Activated naive CD4-positive, alpha-beta T cell treated with anti-CD3 and anti-CD28 coated beads, Interleukin-2, amount 50 U/mL, for 16 hours (primary cell): ENCODE data around the gene SEMA7A.

Source experiments
- DNase-seq: peaks from one replicate; pipeline ENCODE4 v3.0.0-alpha.2; 2020

SEMA7A gene

GRCh38 chr15:74384881-74385643, 48.7 kb downstream of the SEMA7A start:
- DNase-seq: peak; percentile 40

DNA sequence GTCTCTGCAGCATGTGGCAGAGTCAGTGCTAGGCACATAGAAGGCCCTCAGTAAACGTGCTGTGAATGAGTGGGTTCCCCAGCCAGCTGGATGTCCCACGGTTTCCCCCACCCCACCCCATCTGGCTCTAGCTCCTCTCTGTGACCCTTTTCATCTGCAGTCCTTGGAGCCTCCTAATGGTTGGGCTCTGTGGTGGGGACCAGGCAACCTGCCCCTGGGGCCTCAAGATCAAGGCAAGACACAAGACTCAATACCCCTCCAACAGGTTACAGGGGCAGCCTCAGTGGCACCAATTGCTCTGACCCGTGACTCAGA, 49.2 kb downstream of the SEMA7A start:
- no peak for DNase-seq

GRCh38 chr15:74383695-74384565, 49.8 kb downstream of the SEMA7A start:
- peak; percentile 74 for DNase-seq

GRCh38 chr15:74383286-74383685, 50.5 kb downstream of the SEMA7A start:
- no peak for DNase-seq

- peak; percentile 71 for DNase-seq
Measured at GRCh38 chr15:74382004-74382816, 51.5 kb downstream of the SEMA7A start.

DNA sequence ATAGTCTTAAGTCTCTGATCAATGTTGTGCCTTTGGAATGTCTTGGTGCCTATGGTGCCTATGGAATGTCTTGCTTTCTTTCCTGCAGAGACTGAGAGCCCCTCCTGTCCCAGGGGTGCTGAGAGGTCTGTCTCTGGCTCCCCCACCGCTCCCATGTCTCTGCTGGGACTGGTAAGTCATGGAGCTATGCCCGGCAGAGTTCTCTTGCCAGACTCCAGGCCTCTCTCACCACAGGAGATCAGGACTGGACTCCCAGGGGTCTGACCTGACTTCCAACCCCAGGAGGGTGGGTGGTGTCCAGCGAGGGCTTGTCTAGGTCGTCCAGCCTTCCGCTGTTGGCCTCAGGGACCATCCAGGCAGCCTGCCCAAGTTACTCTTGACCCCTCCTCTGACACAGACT, 52.3 kb downstream of the SEMA7A start:
- no peak for DNase-seq

DNA sequence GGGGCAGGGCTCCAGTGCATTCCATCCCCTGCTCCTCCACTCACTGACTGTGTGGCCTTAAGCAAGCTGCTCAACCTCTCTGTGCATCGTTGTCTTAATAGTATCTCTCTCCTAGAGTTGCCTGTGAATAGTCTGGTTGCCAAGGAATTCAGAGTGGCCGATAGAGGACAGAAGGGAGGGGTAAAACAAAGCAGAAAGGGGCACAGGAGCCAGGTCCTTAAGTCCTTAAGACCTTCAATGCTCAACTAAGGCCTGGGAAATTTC, 52.6 kb downstream of the SEMA7A start:
- no peak for DNase-seq

DNA sequence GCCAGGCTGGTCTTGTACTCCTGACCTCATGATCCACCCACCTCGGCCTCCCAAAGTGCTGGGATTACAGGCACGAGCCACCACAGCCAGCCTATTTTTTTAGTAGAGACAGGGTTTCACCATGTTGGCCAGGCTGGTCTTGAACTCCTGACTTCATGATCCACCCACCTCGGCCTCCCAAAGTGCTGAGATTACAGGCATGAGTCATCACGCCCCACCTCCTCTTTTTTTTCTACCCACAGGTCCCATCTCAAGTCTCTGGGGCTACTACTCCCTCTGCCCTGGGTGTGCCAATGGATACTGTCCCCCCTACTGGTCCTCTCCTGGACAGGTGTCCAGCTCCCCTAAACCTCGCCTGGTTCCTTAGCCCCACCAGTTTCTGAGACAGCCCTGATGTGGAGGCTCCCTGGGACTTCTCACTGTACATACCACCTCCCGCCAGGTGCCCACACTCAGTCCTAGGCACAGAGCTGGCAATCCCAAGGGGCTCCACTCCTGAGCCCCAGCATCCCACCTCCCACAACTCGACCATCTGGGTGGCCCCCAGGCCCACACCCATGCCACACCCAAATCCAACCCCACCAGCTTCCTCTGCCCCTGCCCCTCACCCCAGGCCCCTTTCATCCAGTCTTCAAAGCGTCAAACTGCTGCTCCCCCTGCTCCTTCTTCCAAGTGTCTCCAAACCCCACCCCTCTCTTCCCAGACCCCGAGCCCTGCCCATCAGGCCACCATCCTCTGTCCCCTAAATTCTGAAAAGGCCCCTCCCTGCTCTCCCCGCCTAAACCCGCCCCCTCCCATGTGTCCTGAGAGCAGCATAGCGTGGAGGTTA, 53.2 kb downstream of the SEMA7A start:
- DNase-seq: no peak

DNA sequence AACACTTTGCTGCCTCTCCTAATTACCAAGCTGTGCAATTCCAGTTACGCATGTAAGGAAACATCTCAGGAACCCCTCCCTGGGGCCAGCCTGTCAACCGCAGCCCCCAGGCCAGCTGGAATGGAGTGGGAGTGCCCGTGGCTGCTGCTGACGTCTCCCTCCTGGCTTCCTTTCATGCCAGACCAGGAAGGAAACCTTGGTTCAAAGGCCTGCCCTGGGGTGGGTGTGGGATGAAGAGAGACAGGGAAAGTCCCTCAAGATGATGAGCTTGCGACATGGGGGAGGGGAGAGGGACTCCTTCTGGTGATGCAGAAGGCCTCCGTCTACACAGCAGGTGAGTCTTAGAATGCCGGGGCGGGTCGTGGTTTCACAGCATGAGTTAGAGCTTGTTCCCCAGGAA, 54.9 kb downstream of the SEMA7A start:
- peak; percentile 77 for DNase-seq

GRCh38 chr15:74377831-74378766, 55.7 kb downstream of the SEMA7A start:
- no peak for DNase-seq

GRCh38 chr15:74376825-74377581, 56.8 kb downstream of the SEMA7A start:
- DNase-seq: no peak

DNA sequence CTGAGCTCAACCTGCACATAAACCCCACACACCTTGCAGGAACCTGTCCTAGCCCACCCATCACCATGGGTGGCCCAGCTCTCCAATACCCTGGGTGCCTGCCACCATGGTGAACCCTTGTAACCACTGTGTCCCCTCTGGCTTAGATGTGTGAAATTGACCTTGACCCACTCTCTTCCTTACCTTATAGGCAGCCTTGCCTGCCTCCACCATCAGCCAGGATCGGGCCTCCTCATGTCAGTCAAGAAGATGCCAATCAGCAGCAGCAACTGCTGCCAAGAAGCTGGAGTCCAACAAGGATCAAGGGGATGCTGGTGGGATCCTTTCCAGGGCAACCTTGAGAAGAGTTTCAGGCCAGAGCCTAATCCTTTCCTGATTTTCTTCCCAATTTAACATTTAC, 57.5 kb downstream of the SEMA7A start:
- no peak for DNase-seq

DNA sequence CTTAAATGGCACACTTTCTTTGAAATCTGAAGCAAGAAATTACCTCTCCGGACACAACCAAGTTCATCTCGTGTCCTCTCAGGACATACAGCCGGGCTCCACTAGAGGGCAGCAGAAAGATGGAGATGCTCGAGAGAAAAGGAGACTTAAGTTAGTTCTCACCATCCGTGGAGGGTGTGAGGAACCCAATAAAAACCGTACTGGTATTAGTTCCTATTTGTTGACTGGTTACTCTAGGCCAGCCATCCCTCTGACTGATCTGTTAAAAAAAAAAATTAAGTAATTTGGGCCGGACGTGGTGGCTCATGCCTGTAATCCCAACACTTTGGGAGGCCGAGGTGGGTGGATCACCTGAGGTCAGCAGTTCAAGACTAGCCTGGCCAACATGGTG, 58.5 kb downstream of the SEMA7A start:
- DNase-seq: peak; percentile 87

DNA sequence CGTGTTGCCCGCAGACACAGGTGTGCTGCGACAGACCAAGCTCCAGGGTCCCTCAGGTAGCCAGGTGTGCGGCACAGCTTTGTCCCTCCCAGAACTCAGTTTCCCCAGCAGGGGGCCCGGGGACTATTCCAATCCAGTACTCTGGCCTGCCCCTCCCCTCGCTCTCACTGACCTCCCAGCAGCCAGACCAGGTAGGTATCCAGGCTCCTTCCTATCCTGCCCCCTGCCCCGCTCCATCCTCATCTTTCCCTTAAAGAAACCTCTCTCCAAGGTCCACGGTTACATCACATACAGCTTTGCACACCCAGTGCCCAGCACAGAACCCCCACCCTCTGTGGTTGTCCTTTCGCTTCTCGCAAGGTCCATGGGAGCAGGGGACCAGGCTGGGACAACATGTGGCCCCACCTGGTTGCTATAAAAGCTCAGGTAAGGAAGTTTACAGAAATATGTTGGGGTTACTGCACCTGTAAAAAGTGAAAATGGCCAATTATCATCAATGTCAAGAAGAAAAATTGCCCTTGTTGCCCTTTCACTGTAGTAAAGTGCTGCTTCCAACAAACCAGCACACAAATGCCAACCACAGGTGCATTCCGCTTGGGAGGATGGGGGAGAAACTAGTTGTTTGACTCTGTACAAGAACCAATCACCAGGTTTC, 59.0 kb downstream of the SEMA7A start:
- no peak for DNase-seq

- DNase-seq: peak; percentile 97
Measured at GRCh38 chr15:74373731-74374647, 59.8 kb downstream of the SEMA7A start.

DNA sequence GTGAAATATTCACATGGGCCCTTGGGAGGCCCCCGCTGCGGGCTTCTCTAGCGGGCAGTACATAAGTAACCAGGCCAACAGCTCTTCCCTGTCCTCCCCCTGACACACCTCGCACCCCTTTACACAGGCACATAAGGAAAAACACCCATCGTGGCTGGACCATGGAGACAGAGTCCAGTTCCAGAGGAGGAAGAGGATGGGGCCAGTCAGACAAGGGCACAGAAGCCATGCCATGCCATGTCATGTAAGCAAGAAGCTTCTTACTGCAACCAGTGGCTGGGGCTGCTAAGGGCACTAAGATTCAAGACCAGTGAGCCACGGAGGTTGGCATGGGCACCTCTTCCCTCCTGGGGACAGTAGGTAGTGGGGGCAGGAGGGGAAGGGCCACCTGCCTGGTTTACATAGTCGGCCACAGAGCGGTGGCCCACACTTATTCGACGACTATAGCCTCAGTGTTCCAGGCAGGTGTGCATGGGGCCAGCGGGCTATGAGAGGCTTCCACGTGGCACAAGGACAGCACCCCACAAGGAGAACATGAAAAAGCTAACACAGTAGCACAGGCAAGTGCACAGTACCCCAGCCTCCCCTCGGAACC, 60.6 kb downstream of the SEMA7A start:
- DNase-seq: no peak

DNA sequence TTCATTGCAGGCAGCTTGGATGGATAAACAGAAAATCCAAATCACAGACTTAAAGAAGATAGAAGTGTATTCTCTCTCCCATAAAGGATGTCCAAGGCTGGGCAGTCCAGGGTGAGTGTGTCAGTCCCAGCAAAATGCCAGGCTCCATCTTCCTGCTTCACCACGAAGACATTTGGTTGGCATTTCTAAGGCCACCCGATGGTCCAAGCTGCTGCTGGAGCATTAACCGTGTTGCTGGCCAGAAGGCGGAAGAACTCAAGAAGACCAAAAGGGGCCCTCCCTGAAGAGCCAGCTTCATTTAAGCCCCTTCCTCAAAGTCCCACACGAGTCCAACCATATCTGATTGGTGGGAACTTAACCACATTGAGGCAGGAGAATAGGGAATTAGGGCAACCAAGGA, 63.3 kb downstream of the SEMA7A start:
- no peak for DNase-seq

GRCh38 chr15:74369756-74370155, 64.0 kb downstream of the SEMA7A start:
- no peak for DNase-seq
